HTR-8/SVneo (cell line): Measurements from ENCODE around the gene CHST12.
A peak's percentile ranks its signal among the peaks of the same experiment; 100 is the strongest.
"Not testable (repeated sequence)": the region's sequence is repeated elsewhere in the genome, so short reads cannot be mapped to it uniquely, and the experiment has no call there.

ENCODE experiments used
- DNase-seq: peaks from one replicate; pipeline ENCODE4 v3.0.0; 2011; ENCODE audit warnings: low spot score, mixed read lengths; ENCODE audit not compliant: insufficient read length
- FAIRE-seq: peaks from 2 replicates; lab custom pipeline; 2011; peaks lifted over from hg19 to GRCh38; lab: Jason Lieb, UNC

Gene CHST12

DNA sequence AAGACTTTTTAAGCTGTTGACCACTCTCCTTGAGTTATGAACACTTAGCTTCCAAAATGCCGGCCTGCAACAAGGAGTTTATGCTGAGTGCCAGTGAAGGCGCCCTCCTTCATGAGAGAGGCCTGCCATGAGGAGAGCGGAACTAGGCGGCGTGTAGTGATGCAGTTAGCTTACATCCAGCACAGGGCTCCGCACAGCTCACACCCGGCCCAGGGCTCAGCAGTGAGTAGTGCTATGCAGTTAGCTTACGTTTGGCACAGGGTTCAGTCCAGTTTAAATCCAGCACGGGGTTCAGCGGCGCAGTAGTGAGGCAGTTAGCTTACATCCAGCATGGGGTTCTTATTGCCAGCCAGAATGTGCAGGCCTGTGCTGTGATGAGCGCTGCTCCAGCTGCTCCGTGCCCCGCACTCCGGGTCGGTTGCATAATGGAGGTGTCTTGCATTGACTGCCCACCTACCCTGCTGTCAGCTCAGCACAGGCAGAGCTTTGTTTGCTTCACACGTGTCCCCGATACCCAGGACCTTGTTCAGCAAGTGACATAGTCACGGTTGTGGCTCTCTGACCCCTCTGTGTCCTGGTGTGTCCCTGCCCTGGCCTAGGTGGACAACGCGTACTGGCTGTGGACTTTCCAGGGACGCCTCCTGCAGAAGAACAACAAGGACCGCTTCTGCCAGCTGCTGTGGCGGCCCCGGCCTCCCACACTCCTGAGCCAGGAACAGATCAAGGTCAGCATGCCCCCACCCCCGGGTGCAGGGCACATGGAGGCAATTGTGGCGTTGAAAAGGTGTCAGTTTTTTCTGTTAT lies 26.9 kb upstream of the CHST12 start:
- FAIRE-seq = no peak
- DNase-seq = no peak

DNA sequence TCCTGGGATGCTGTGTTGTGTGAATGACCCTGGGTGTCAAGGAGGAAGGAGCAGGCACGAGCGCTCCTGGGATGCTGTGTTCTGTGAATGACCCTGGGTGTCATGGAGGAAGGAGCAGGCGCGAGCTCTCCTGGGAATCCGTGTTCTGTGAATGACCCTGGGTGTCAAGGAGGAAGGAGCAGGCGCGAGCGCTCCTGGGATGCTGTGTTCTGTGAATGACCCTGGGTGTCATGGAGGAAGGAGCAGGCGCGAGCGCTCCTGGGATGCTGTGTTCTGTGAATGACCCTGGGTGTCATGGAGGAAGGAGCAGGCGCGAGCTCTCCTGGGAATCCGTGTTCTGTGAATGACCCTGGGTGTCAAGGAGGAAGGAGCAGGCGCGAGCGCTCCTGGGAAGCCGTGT lies 25.9 kb upstream of the CHST12 start:
- peak; percentile 9 for FAIRE-seq
- DNase-seq = not testable (repeated sequence)

DNA sequence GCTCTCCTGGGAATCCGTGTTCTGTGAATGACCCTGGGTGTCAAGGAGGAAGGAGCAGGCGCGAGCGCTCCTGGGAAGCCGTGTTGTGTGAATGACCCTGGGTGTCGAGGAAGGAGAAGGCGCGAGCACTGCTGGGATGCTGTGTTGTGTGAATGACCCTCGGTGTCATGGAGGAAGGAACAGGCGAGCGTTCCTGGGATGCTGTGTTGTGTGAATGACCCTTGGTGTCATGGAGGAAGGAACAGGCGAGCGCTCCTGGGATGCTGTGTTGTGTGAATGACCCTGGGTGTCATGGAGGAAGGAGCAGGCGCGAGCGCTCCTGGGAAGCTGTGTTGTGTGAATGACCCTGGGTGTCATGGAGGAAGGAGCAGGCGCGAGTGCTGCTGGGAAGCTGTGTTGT lies 25.3 kb upstream of the CHST12 start:
- not testable (repeated sequence) for FAIRE-seq, DNase-seq

DNA sequence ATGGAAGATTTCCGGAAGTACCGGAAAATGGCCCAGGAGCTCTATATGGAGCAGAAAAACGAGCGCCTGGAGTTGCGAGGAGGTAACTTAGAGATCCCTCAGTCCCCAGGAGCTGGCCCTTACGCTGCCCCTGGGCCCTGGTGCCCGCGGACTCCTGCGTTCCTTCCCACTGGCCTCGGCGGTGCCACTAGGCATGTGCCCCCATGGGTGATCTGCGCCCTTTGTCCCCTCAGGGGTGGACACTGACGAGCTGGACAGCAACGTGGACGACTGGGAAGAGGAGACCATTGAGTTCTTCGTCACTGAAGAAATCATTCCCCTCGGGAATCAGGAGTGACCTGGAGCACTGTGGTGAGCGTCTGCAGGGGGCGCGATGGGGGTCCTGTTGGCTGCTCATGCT lies 24.2 kb upstream of the CHST12 start:
- no peak for FAIRE-seq

DNA sequence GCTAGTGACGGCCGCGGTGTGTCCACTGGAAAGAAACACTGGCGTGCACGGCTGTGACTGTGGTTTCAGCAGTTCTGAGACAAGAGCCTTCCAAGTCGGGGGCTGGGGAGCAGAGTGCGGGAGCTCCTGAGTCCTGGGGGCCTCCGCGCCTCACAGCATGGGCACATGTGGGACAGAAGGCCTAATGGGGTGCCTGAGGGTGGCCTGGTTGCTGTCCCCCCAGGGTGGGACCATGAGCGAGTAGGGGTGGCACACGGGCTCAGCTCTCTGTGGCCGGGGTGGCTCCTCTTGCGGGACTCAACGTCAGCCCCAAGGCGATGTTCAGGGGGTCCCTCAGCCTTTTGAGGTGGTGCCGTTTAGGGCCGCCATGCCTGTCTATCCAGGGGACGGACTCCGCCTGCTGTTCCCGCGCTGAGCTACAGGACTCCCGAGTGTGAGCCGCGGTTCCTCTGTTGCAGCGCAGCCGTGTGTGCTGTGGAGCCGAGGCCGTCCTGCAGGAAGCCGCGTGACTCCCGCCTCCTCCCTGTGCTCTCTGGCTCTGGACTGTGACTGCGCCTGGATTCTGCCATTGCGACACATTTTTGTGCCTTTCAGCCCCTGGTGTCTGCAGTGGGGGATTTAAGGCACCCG lies 23.5 kb upstream of the CHST12 start:
- FAIRE-seq = no peak
- DNase-seq = no peak

More for the DNA sequence above, 24.2 kb upstream of the CHST12 start:
- no peak for DNase-seq

DNA sequence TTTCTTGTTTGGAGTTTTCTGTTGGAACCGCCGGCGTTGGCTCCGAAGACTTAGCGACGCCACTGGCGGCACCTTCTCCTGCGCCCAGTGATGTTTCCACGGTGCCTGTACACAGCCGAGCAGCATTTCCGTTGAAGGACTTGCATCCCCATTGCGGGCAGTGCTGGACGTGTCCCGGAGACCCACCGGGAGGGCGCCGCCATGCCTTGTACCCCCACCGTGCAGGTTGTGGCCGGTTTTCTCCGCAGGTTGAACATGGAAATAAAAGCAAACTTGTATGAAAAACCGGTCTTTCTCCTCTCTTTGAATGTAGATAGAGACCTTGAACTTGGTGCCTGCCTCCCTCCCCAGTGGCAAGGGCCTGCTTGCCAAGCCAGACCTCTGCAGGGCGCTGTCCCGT lies 22.9 kb upstream of the CHST12 start:
- no peak for FAIRE-seq
- DNase-seq = no peak

DNA sequence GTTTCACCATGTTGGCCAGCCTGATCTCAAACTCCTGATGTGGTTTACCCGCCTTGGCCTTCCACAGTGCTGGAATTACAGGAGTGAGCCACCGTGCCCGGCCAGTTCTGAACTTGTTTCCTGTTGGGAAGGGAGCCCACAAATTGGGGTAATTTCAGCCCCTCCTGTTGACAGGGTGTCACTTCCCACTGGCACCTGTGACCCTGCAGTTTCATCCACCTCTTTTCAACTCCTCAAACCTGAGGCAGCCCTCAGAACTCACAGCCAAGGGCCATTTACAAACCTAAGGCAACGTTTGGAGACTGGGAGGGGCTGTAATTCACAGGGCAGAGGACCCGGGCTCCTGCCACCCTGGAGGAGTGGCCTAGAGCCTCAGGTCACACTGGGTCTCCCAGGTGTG lies 22.2 kb upstream of the CHST12 start:
- DNase-seq = no peak
- no peak for FAIRE-seq

DNA sequence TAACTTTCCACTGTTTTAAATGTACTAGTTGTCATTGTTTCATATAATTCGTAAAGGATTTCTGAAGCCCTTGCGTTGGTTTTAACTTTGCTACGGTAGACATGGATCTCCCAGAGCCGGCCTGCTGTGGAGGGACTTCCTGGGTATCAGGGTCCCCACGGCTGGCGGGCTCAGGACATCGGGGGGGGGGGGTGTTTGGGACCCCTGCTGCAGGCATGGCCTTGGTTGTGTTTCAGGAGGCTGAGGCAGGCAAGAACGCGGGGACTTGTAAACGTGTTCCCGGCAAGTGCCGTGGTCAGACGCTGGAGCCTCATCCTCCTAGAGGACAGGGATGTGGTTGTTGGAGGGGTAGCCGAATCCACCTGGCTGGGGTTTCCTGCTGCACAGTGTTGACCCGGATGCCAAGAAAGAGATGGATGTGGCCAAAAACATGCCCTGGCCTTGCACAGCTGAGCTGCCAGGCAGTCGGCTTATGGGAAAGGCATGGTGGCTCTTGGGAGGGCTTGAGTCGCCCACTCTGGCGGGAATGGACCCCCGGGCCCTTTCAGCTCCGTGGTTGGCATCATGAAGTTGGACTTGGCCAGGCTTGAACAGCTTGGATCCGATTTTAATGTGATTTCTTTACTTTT lies 21.4 kb upstream of the CHST12 start:
- DNase-seq (no peak), FAIRE-seq (no peak)

DNA sequence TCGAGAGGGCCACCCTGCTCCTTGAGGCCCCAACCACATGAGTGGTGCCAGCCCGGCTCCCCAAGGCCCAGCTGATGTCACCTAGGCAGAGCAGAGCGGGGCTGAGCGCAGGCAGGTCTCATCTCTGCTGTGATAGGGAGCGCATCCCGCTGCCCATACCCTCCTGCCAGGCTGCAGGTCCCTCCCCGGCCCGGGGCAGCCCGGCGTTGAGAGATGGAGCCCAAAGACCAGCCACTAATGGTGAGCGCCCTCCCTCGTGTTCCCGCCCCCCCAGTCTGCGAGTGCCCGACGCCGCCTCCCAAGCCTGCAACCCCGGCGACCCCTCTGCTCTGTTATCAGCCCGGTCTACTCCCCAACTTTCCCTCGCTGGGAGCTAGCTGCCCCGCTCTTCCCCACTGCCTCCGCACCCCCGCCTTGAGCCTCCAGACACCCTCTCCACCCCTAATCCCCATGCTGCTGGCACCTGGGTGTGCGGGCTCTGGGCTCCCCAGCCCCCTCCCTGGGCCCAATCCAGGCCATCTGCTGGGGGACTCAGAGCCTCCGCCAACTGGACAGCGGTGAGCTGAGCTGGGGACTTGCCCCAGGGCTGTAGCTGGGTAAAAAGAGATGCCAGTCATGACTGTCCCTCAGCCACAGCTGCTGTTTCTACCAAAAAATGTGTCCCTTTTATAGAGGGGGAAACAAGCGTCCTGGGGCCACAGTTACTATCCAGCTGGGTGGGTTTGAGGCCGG lies 19.7 kb upstream of the CHST12 start:
- FAIRE-seq (no peak), DNase-seq (no peak)

DNA sequence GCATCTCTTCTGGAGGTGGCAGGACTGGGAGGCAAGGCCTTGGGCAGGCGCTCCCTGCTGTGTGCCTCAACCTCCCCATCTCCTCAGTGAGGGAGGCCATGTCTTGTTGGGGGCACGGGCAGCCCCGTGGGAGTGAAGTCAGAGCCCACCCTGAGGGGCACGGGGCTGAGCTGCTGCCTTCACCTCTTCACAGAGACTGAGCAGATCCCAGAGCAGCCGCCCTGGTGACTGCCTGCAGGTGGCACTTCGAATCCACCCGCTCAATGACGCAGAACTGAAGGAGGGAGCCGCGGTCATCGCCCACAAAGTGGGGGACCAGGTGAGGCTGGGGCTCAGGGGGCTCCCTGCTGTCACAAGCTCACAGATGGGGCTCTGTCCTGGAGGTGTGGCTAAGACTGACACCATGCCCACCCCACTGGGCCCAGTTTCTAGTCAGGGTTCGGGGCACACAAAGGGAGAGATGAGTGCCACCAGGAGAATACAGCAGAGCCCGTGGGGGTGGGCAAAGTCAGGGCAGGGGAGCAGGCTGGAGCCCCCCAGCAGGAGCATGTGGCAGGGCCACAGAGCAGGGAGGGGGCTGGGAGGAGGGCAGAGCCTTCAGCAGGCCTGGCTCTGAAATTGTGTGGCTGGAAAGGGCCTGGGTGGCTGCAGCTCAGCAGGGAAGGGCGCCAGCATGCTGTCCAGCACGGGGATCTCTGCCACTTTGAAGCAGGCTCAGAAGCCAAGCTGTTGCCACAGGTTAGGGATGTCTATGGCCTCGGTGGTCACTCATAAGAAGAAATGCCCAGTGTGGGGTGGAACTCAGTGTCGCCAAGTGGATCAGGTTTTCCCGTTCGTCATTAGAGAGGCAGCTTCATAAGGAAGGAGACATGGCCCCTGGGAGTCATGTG lies 18.8 kb upstream of the CHST12 start:
- FAIRE-seq (no peak), DNase-seq (no peak)

DNA sequence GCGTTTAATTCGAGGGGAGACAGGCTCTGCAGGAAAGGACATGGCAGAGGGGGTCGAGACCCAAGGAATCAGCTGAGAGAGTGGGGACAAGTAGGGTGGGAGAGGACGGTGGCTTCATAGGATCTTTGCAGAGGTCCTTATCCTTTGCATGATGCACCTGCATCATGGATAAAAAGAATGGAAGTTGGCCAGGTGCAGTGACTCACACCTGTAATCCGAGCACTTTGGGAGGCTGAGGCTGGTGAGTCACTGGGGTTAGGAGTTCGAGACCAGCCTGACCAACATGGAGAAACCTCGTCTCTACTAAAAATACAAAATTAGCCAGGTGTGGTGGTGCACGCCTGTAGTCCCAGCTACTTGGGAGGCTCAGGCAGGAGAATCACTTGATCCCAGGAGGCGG lies 17.3 kb upstream of the CHST12 start:
- not testable (repeated sequence) for FAIRE-seq

DNA sequence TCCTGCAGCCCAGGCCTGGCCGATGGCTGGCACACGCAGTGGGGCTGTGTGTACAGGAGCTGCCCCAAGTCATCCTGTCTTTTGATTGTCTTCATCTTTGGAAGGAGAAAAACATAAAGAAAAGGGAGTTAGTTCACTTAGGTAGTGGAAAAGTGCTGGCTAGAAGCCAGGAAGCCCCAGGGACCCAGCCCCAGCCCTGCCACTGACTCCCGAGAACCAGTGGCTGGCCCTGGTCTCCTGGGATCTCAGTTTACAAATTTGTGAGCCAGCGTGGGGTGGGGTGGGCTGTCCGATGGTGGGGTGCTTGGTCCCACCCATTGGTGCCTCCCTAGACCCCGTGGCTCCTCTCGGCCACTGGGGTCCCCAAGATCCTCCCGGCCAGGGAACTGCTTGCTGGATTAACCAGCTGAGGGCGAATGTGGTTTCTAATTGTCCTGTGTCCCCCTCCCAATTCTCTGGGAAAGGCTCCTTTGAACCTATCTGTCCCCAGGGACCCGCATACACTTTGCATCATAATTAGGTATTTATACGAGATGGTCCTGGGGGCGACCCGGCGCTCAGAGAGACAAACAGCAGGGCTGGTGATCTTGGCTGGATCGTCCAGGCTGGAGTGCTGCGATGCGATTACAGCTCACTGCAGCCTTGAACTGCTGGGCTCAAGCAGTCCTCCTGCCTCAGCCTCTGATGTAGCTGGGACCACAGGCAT lies 16.3 kb upstream of the CHST12 start:
- no peak for FAIRE-seq
- DNase-seq = no peak

More for the DNA sequence above, 17.3 kb upstream of the CHST12 start:
- DNase-seq = not testable (repeated sequence)

DNA sequence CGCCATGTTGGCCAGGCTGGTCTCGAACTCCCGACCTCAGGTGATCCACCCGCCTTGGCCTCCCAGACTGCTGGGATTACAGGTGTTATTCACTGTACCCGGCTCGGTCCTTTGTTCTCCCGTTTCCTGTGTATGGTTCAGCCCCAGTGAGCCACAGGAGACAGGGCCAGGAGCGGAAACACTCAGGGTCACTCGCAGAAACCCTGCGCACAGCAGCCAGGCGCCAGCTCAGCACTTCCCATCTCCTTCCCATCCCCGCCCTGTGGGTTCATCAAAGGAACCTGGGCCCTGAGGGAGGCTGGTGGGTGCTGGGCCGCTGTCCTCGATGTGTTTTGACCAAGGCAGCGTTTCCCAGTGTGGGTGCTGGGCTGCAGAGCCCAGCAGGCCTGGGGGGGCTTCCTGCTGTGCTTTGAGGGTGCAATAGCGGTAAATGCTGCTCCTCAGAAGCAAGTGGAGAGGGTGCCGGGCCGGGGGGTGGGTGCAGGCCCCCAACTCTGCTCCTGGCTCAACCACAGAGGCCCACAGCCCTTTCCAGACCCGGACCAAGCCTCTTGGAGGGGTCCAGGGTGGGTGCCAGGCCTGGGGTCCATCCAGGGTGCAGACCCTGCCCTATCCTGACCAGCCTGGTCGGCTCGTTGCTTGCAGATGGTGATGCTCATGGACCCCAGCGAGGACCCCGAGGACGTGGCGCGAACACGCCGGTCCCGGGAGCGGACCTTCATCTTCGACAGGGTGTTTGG lies 15.3 kb upstream of the CHST12 start:
- FAIRE-seq (no peak), DNase-seq (no peak)

DNA sequence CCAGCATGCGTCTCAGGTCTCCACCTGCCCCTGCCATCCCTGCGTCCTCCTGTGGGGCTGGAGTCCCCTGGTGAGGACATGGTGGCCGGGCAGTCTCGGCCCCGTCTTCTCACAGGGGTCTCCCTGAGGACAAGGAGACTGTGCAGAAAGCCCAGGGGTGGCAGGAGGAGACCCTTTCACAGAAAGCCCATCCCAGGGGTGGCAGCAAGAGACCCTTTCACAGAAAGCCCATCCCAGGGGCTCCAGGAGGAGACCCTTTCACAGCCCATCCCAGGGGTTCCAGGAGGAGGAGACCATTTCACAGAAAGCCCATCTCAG lies 14.8 kb upstream of the CHST12 start:
- no peak for FAIRE-seq
- no peak for DNase-seq

DNA sequence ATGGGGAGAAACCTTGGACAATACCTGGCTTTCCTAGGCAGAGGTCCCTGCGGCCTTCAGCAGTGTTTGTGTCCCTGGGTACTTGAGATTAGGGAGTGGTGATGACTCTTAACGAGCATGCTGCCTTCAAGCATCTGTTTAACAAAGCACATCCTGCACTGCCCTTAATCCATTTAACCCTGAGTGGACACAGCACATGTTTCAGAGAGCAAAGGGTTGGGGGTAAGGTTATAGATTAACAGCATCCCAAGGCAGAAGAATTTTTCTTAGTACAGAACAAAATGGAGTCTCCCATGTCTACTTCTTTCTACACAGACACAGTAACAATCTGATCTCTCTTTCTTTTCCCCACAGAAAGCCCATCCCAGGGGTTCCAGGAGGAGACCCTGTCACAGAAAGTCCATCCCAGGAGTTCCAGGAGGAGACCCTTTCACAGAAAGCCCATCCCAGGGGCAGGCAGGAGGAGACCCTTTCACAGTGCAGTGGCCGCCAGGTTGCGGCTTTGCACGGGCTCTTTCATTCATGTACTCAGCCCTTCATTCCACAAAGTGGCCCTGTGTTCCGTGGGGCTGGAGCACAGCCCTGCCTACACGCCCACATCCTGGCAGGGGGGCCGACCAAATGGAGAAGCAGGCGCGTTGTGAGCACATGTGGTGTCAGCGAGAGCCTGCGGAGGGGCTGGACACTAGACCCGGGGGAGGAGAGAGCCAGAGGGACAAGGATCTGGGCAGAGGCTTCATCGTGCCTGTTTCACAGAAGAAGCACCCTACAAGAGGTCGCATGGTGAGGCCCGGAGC lies 13.2 kb upstream of the CHST12 start:
- not testable (repeated sequence) for DNase-seq, FAIRE-seq

DNA sequence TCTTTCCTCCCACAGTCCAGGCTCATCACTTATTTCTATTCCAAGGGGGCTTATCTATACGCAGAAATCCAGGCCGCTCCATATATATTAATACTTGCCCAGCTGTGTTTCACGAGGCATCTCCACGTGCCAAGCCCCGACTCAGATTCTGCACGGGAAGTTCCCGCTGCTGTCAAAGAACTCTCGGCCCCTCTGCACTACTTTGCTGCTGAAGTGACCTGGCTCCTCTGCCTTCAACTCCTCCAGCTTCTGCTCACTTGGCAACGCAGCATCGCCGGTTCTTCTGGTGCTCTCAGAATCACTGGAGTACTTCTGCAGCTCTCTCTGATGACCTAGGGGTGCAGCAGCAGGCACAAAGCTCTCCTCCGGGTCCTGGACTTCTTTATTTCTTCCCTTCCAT lies 9.7 kb upstream of the CHST12 start:
- FAIRE-seq = no peak
- DNase-seq = no peak

DNA sequence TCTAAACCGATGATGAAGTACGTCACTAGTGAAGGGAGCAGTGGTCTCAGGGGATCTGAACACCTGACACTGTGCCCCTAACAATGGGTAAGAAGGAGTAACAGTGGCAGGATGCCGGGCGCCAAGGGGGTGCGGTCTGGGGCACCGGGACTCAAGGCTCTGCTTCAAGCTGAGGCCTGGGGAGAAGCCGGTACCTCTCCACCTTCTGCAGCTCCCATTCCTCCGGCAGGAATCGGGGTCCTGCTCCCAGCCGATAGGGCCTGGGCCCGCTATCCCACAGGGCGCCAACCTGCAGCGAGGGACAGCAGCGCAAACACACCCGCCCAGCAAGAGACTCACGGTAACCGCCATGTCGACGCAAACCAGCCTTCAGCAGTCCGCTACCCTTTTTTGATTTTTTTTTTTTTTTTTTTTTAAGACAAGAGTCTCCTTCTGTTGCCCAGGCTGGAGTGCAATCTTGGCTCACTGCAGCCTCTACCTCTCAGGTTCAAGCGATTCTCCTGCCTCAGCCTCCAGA lies 8.8 kb upstream of the CHST12 start:
- no peak for FAIRE-seq
- DNase-seq = no peak

DNA sequence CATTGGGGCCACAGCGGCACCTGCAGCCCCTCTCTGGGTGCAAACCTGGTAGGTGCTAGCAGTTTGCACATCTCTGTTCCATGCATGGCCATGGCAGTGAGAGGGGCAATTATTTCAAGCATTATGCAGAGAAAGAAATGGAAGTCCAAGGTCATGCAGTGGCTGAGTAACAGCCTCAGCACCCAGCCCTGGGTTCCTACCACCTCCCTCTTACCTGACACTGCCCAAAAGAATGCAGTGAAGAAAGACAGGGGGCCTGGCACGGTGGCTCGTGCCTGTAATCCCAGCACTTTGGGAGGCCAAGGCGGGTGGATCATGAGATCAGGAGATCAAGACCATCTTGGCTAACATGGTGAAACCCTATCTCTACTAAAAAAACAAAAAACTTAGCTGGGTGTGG lies 4.9 kb upstream of the CHST12 start:
- DNase-seq = no peak

More for the DNA sequence above, 4.9 kb upstream of the CHST12 start:
- no peak for FAIRE-seq
